Right kidney (tissue), 9 donors: ENCODE data around the gene SCAF4.
A peak's percentile ranks its signal among the peaks of the same experiment; 100 is the strongest.
"Not testable (repeated sequence)": the region's sequence is repeated elsewhere in the genome, so short reads cannot be mapped to it uniquely, and the experiment has no call there.

Experiments used
- DNase-seq: peaks from one replicate; pipeline ENCODE4 v3.0.0-alpha.2; 2016
- long read RNA-seq, 8 donors: transcript quantifications; one replicate each; lab custom pipeline, GENCODE V29; 2026

Gene SCAF4, protein sequence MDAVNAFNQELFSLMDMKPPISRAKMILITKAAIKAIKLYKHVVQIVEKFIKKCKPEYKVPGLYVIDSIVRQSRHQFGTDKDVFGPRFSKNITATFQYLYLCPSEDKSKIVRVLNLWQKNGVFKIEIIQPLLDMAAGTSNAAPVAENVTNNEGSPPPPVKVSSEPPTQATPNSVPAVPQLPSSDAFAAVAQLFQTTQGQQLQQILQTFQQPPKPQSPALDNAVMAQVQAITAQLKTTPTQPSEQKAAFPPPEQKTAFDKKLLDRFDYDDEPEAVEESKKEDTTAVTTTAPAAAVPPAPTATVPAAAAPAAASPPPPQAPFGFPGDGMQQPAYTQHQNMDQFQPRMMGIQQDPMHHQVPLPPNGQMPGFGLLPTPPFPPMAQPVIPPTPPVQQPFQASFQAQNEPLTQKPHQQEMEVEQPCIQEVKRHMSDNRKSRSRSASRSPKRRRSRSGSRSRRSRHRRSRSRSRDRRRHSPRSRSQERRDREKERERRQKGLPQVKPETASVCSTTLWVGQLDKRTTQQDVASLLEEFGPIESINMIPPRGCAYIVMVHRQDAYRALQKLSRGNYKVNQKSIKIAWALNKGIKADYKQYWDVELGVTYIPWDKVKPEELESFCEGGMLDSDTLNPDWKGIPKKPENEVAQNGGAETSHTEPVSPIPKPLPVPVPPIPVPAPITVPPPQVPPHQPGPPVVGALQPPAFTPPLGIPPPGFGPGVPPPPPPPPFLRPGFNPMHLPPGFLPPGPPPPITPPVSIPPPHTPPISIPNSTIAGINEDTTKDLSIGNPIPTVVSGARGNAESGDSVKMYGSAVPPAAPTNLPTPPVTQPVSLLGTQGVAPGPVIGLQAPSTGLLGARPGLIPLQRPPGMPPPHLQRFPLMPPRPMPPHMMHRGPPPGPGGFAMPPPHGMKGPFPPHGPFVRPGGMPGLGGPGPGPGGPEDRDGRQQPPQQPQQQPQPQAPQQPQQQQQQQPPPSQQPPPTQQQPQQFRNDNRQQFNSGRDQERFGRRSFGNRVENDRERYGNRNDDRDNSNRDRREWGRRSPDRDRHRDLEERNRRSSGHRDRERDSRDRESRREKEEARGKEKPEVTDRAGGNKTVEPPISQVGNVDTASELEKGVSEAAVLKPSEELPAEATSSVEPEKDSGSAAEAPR
- long read RNA-seq, donor 1, full-length matches to known transcripts, result 2 of 16 reads
- long read RNA-seq, donor 1, partial matches to known transcripts, result 14 of 16 reads
- long read RNA-seq, donor 1, other reads (novel, unspliced or antisense), result 0 of 16 reads
- long read RNA-seq, donor 2, partial matches to known transcripts, result 0 of 1 reads
- long read RNA-seq, donor 2, other reads (novel, unspliced or antisense), result 0 of 1 reads
- long read RNA-seq, donor 3, partial matches to known transcripts, result 0 of 1 reads
- long read RNA-seq, donor 3, other reads (novel, unspliced or antisense), result 0 of 1 reads
- long read RNA-seq, donor 4, partial matches to known transcripts, result 5 of 9 reads
- long read RNA-seq, donor 4, other reads (novel, unspliced or antisense), result 0 of 9 reads
- long read RNA-seq, donor 5, full-length matches to known transcripts, result 2 of 2 reads
- long read RNA-seq, donor 5, partial matches to known transcripts, result 0 of 2 reads
- long read RNA-seq, donor 5, other reads (novel, unspliced or antisense), result 0 of 2 reads
- long read RNA-seq, donor 6, partial matches to known transcripts, result 10 of 11 reads
- long read RNA-seq, donor 6, other reads (novel, unspliced or antisense), result 0 of 11 reads
- long read RNA-seq, donor 7, partial matches to known transcripts, result 11 of 14 reads
- long read RNA-seq, donor 7, other reads (novel, unspliced or antisense), result 0 of 14 reads
- long read RNA-seq, donor 8, full-length matches to known transcripts, result 1 of 1 reads
- long read RNA-seq, donor 8, partial matches to known transcripts, result 0 of 1 reads
- long read RNA-seq, donor 8, other reads (novel, unspliced or antisense), result 0 of 1 reads

DNA sequence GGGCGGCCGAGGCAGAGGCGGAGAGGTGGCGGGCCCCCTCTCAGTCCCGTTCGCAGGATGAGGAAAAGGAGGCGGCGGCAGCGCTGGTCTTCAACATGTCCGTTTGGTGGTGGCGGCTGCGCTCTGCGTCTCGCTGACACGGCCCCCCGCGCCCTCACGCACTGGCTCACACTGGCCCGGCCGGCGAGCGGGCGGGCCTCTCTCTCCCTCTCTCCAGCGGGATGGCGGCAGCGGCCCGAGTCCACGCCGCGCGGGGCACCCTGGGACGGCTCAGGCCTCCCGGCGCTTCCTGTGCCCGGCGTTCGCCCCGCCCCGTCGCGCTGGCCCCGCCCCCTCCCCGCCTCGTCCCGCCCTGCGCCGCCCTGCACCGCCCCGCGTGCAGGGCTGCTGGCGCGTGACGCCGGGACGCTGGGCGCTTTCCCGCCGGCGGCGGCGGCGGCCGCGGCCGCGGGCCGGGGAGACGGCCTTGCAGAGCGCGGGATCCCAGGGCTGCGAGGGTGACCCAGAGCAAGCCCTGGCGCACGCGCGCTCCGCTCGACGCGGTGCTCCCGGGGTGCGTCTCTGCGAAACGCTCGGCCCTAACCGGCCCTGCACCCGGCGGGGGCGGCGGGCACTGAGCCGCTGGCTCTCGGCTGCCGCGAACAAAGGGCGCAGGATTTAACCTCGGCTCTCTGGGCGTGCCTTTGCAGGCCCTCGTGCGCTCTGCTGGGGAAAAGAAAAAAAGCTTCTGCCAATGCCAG lies at the start of gene SCAF4:
SCAF4 (minus strand) TSS at position 262 of the 740 bp plus-strand sequence. CDS start 426 bp downstream, outside the sequence.
- DNase-seq, result peak; percentile 95

DNA sequence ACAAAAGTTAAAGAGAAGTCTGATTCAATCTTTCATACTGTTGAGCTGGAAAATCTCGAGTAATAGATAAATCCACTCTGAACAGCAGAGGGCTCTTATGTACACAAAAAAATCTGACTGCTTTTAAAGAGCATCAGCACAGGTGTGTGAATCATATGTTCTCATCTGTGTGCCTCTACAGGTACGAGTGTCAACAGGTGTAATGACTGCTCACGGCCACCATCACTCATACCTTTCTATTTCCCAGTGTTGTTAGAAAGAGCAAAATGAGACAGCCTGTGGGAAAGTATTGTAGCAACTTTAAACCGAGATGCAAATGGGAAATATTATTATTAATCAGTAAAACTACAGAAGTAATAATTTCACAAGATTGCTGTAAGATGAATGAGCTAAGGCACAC lies 49.0 kb upstream of the SCAF4 start:
- DNase-seq, result no peak

DNA sequence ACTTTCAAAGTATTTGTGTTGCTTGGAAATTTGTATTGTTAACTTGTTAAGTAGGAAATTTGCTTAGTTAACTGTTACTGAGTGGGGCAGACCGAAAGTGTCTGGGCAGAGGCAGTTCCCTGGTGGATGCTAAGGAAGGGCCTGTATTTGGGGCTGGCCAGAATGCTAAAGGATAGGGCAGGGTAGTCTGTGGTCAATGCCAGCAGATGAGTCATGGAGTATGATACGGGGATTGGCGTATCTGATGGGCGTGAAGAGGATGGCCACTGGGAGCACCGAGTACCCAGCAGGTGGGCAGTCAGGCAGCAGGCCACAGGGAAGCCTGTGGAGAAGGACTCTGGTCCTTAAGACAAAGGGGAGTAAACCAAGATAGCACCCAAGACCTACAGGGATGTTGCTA lies 46.6 kb upstream of the SCAF4 start:
- DNase-seq, result no peak

DNA sequence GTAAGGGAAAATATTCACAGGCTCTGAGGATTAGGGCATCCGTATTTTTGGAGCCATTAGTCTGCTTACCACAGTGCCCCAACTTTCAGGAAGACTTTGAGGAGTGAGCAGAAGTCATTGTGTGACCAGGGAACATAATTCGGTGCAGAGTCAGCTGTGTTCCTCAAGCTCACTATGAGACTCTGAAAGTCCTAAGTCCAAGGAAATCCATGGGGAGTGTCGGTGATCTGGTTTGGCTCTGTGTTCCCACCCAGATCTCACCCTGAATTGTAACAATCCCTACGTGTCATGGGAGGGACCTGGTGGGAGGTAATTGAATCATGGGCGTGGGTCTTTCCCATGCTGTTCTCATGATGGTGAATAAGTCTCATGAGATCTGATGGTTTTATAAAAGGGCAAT lies 45.9 kb upstream of the SCAF4 start:
- no peak for DNase-seq

DNA sequence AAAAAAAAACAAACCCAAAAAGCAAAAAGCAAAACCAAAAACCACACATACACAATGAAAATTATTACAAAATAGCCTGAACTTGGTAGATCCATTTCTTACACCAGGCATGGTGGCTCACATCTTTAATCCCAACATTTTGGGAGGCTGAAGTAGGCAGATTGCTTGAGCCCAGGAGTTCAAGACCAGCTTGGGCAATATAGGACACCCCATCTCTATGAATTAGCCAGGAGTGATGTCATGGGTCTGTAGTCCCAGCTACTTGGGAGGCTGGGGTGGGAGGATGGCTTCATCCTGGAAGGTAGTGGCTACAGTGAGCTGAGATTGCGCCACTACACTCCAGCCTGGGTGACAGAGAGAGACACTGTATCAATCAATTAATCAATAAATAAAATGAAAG lies 42.1 kb upstream of the SCAF4 start:
- DNase-seq, result no peak

DNA sequence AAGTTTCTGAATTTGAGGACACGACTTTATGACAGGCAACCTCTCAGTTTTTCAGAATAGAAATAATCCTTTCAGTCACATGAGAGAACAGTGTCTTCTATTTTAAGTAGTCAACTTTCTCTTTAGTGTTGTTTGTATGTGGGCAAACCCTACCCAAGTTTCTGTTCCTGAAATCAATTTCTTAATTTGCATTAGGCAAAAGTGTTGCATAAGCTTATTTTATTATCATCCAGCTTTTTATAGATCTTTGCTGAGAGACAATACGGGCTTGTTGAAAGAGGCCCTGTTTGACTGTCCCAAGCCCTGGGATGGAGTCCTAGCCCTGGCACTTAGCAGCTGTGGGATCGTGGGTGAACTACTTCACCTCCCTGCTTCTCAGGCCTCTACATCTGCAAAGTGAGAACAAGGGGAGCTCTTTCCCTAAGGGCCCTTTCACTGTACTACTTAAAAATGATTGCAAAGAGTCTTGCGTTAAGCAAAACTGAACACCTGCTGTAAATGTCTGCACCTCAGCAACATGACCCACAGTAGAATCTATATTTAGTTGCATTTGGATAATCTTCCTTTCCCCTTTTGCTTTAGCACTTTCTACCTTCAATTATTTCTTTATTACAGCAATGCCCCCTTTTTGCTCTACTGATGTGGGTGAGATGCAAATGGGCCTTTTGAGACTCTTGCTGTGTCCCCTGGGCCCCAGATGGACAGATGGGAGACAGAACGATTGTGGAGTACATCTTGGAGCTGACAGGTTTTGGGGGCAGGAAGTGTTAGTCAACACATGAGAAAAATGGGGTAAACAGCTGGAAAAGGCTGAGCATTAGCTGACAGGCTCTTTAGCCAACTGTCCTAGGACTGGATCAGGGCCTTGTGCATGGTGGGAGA lies 41.0 kb upstream of the SCAF4 start:
- no peak for DNase-seq

DNA sequence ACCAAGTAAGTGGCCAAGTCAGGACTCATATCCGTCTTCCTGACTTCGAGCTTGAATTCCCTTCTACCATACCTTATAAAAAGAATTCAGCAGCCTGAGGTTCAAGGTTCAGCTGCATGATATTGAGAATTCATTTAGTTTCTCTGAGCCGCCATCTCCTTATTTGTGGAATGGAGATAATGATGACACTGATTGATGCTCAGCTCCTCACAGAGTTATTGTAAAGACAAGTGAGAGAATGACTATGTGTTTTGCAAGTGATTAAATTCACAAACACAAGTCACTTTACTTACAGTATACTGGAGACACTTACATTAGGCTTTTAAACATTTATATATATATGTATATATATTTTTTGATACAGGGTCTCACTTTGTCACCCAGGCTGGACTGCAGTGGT lies 39.8 kb upstream of the SCAF4 start:
- no peak for DNase-seq

DNA sequence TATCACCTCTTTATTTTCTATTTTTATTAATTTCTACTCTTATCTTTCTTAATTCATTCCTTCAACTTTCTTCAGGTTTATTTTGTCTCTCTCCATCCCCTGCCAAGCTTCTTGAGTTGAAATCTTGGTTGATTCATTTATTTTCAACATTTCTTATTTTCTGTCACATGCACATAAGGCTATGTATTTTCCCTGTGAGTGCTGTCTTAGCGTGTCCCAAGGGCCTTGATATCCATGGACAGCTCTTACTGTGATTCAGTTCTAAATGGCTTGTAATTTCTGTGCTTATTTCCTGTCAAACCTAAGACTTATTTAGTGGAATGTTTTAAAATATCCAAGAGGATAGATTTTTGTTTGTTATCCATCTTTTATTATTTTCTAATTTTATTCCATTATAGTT lies 36.8 kb upstream of the SCAF4 start:
- DNase-seq, result no peak

DNA sequence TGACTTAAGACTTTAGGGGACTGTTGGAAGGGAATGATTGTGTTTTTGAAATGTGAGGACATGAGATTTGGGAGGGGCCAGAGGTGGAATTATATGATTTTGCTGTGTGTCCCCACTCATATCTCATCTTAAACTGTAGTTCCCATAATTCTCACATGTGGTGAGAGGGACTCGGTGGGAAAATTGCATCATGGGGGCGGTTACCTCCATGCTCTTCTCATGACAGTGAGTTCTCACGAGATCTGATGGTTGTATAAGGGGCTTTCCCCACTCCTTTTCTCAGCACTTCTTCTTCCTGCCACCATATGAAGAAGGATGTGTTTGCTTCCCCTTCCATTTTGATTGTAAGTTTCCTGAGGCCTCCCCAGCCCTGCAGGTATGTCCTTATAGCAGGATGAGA lies 35.0 kb upstream of the SCAF4 start:
- no peak for DNase-seq

DNA sequence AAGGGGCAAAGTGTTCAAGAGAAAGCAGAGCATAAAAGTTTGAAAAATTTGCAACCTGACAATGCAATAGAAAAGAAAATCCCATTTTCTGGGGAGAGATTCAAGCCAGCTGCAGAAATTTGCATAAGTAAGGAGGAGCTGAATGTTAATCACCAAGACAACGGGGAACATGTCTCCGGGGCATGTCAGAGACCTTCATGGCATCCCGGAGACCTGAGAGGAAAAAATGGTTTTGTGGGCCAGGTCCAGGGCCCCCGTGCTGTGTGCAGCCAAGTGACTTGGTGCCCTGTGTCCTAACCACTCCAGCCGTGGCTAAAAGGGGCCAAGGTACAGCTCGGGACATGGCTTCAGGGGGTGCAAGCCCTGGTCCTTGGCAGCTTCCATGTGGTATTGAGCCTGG lies 33.9 kb upstream of the SCAF4 start:
- not testable (repeated sequence) for DNase-seq

DNA sequence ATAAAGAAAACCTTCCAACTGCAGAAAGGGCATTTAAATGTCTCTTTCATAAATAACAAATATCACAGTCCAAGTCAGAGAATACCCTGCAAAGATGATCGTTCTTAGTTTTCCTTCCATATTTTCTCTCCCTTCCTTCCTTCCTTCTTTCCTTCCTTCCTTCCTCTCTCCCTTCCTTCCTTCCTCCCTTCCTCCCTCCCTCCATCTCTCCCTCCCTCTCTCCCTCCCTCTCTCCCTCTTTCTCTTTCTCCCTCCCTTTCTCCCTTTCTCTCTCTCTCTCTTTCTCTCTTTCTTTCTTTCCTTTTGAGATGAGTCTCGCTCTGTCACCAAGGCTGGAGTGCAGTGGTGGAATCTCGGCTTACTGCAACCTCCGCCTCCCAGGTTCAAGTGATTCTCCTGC lies 29.0 kb upstream of the SCAF4 start:
- DNase-seq, result no peak

DNA sequence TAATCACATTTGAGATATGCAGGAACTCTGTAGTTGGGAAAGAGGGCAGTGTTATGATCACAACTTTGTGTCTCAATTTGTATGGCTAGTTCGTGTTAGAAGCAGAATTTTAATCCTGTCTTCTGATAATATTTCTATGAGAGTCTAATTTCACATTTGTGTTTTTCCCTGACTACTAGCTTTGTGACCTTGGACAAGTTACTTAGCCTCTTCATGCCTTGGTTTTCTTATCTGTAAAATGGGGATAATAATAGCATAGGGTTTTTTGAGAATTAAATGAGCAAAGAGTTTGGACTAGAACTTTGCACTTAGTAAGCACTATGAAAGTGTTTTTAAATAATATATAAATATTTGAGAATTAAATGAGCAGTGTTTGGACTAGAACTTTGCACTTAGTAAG lies 24.9 kb upstream of the SCAF4 start:
- no peak for DNase-seq

DNA sequence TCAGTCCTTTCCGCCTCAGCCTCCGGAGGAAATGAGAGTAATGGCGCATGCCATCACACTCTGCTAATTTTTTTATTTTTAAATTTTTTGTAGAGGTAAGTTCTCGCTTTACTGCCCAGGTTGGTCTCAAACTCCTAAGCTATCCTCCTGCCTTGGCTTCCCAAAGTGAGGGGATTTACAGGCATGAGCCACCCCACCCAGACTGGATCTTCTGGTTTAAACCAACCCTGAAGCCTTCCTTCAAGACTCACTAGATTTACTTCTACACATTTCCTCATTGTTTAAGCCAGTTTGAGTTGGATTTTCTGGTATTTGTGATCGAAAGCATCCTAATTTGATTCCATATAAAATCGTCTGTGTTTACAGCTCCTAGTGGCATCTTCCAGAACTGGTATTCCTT lies 23.1 kb upstream of the SCAF4 start:
- DNase-seq, result no peak

DNA sequence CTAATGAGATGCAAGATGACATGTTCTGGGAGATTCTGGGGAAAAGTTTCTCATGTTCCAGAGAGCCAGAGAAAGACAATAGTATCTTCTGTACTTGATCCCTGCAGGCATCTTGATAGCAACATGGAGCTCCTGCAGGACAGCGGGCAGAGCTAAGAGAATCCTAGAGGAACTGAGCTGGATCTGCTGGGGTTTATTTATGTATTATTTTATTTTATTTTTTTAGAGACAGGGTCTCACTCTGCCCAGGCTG lies 22.7 kb upstream of the SCAF4 start:
- DNase-seq, result no peak

DNA sequence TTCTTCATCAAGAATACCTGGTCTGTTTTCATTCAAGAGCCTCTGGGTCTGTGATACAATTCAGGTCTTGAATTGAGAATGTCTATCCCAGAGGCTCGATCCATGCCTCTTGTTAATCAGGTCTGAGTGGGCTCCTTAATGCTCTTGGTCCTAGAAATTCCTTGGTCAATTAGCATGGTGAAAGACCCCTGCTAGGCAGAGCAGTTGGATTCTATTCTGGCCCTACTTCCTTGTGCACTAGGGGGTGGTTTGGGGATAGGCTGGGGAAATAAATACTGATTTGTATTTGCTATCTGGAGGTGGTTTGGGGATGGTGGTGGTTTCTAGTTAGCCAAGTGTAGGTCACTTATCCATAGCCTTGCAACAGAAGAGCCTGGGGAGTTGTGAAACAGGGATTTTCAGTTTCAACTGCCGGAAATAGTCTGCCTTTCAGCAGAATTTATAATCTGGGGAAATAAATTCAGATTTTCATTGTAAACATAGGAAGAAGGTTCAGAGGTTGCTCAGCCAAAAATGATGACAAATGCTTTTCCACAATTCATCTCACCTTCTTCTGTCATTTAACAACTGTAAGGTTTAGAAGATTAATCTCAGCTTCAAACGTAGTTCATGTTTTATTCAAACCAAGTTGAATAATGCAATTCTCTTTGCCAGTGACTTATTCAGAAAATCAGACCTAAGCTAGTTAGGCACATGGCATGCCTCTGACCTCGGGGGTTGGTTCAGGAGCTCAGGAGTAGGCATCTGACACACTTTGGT lies 22.2 kb upstream of the SCAF4 start:
- DNase-seq, result no peak

DNA sequence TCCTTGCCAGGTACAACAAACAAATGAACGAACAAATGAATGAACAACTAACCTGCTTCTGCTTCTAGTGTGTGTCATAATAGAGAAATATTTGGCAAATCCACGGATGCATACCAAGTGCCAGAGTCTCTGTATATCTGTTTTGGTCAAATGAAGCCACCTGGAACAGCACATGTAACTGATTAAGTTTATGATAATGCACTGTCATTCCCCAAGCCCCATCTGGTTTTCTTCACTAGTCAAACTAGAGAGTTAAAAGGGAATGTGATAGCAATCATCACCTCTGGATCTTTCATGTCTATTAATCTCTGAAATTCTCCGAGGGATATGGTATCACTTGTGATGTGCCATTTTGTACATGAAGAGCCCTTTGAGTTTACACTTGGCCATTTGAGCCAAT lies 21.0 kb upstream of the SCAF4 start:
- no peak for DNase-seq

DNA sequence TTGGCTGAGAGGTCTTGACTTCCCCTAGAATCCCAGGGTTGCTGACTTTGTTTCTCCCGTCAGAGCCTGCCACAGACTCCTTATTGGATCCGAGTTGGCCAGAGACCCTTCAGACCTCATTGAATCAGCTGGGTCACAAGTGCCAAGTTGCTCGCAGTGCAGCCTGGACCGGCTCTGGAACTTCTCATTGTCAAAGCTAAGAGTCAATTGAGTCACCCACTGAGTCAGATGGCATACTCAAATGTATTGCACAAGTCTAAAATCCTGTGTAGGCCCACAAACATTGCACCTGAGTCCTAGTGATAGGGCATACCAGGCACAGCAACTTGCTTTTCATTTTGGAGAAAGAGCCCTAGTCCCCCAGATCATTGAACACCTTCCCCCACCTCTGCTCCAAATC lies 20.4 kb upstream of the SCAF4 start:
- DNase-seq, result no peak

DNA sequence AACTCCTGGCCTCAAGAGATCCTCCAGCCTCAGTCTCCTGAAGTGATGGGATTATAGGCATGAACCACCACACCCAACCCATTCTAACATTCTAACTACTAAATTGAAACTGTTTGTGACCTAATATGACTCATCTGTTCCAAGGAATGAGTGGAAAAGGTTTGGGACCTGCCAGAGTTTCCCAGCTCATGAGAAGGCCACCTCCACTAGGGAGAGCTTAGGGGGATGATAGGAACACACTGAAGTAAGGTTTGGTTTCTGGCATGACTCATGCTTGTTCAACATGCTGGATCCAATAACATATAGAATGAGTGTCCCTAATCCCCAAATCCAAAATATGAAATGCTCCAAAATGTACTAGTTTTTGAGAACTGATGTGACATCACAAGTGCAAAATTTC lies 18.9 kb upstream of the SCAF4 start:
- no peak for DNase-seq

DNA sequence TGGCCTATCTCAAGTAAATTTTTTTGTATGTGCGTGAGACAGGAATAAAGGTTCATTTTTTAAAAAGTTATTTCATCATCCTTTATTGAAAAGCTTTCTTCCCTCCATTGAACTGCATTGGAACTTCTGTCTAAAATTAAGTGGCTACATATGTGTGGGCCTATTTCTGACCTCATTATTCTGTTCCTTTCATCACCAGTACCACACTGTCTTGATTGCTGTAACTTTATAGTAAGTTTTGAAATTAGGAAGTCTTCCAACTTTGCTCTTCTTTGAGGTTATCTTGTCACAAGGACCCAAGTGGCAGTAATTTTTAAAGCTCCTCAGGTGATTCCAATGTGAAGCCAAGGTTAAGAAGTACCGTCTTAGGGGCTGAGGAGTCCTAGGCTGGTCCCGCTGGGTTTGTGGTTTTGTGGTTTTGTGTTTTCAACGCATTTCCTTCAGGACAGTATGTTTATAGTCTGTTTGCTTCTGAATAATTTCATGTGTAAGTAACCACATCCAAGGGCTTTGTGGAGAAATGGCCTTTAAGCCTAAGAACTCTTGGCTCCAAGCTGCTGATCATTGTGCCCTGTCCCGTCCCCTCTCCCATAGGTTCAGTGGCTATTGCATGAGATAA lies 12.4 kb upstream of the SCAF4 start:
- no peak for DNase-seq
